ENCODE data around the gene ZFP90.

Gene ZFP90

GRCh38 chr16:68605746-68606145 is 66.7 kb downstream of the ZFP90 start:
- no peaks in the 10 kb centered on the region for H3K36me3 ChIP-seq (ENCODE audit: control insufficient read depth in 2 of 2, insufficient read depth in 1 of 2, low read length in 2 of 2)
- H3K9me3 ChIP-seq (ENCODE audit: control insufficient read depth, insufficient read depth, low read depth, low read length), result no peaks in the 10 kb centered on the region
- no peak for TF ChIP-seq ZNF426 (tag by site-specific recombination; IDR thresholded peaks at IDR 0.05)
- TF ChIP-seq ZNF660 (tag by site-specific recombination; IDR thresholded peaks at IDR 0.05), result no peak
- TF ChIP-seq ZNF169 (tag by site-specific recombination; IDR thresholded peaks at IDR 0.05), result no peak
- no peak for TF ChIP-seq HOXC10 (CRISPR knock-in tag; IDR thresholded peaks at IDR 0.05)
- no peak for TF ChIP-seq ZNF654 (tag by site-specific recombination; IDR thresholded peaks at IDR 0.05; ENCODE audit: low read depth)
- no peak for TF ChIP-seq GLI4 (tag by site-specific recombination; IDR thresholded peaks at IDR 0.05)
- TF ChIP-seq ZNF488 (tag by site-specific recombination; IDR thresholded peaks at IDR 0.05), result no peak
- no peak for TF ChIP-seq ZNF776 (tag by site-specific recombination; IDR thresholded peaks at IDR 0.05; ENCODE audit: borderline replicate concordance)
- TF ChIP-seq ZNF239 (tag by site-specific recombination; IDR thresholded peaks at IDR 0.05), result no peak
- TF ChIP-seq ZNF707 (tag by site-specific recombination; IDR thresholded peaks at IDR 0.05), result no peak
- TF ChIP-seq ZNF23 (tag by site-specific recombination; IDR thresholded peaks at IDR 0.05; ENCODE audit: borderline replicate concordance), result no peak
- TF ChIP-seq ZNF37A (tag by site-specific recombination; IDR thresholded peaks at IDR 0.05), result no peak
- TF ChIP-seq ZNF558 (tag by site-specific recombination; IDR thresholded peaks at IDR 0.05), result no peak
- no peak for TF ChIP-seq ZBTB48 (tag by site-specific recombination; IDR thresholded peaks at IDR 0.05)
- no peak for TF ChIP-seq ZBTB10 (tag by site-specific recombination; IDR thresholded peaks at IDR 0.05)
- TF ChIP-seq ZNF248 (tag by site-specific recombination; IDR thresholded peaks at IDR 0.05), result no peak
- TF ChIP-seq KLF9 (tag by site-specific recombination; IDR thresholded peaks at IDR 0.05; ENCODE audit: low read depth), result no peak
- no peak for TF ChIP-seq EGR2 (tag by site-specific recombination; IDR thresholded peaks at IDR 0.05; ENCODE audit: low read depth)
- no peak for TF ChIP-seq ZNF394 (tag by site-specific recombination; IDR thresholded peaks at IDR 0.05; ENCODE audit: borderline replicate concordance)
- TF ChIP-seq, protein P1, sequence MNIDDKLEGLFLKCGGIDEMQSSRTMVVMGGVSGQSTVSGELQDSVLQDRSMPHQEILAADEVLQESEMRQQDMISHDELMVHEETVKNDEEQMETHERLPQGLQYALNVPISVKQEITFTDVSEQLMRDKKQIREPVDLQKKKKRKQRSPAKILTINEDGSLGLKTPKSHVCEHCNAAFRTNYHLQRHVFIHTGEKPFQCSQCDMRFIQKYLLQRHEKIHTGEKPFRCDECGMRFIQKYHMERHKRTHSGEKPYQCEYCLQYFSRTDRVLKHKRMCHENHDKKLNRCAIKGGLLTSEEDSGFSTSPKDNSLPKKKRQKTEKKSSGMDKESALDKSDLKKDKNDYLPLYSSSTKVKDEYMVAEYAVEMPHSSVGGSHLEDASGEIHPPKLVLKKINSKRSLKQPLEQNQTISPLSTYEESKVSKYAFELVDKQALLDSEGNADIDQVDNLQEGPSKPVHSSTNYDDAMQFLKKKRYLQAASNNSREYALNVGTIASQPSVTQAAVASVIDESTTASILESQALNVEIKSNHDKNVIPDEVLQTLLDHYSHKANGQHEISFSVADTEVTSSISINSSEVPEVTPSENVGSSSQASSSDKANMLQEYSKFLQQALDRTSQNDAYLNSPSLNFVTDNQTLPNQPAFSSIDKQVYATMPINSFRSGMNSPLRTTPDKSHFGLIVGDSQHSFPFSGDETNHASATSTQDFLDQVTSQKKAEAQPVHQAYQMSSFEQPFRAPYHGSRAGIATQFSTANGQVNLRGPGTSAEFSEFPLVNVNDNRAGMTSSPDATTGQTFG (tag by site-specific recombination; IDR thresholded peaks at IDR 0.05; ENCODE audit: borderline replicate concordance), result no peak
- no peak overlapping the region for H3K4me3 ChIP-seq (ENCODE audit: low read depth, low read length)
- ChIA-PET POLR2A (no interaction called here), CTCF (interaction anchor here (0.6 kb wide), 2 partner anchors 91 to 518 kb away, joined by 3 to 4 read pairs; no protein-coding TSS in a partner anchor)
- H3K27ac ChIP-seq (ENCODE audit: extremely low read depth, low read depth, low read length), result no peak overlapping the region
- H3K4me1 ChIP-seq (ENCODE audit: control insufficient read depth, insufficient read depth, low read length), result no peaks in the 10 kb centered on the region

DNA sequence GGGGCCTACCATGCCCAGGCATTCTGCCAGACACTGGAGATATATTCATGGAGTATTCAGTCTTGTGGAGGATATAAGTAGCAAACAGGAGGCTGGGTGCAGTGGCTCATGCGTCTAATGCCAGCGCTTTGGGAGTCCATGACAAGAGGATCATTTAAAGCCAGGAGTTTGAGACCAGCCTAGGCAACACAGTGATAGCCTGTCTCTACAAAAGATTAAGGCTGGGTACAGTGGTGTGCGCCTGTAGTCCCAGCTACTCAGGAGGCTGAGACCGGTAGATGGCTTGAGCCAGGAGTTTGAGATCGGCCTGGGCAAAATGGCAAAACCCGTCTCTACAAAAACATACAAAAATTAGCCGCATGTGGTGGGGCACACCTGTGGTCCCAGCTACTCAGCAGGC is 68.4 kb downstream of the ZFP90 start:
- Histone ChIP-seq H3K4me3 (ENCODE audit: low read depth, low read length) (no peak overlapping the region), H3K36me3 (ENCODE audit: control insufficient read depth in 2 of 2, insufficient read depth in 1 of 2, low read length in 2 of 2) (no peaks in the 10 kb centered on the region), H3K27ac (ENCODE audit: extremely low read depth, low read depth, low read length) (no peak overlapping the region), H3K9me3 (ENCODE audit: control insufficient read depth, insufficient read depth, low read depth, low read length) (no peaks in the 10 kb centered on the region), H3K4me1 (ENCODE audit: control insufficient read depth, insufficient read depth, low read length) (no peaks in the 10 kb centered on the region)
- POLR2A ChIA-PET, result no interaction called here
- CTCF ChIA-PET, result no interaction called here
- TF ChIP-seq ZNF211 (tag by site-specific recombination; IDR thresholded peaks at IDR 0.05; ENCODE audit: low read depth) (no peak), ZNF121 (tag by site-specific recombination; IDR thresholded peaks at IDR 0.05) (no peak), ZBTB49 (tag by site-specific recombination; IDR thresholded peaks at IDR 0.05; ENCODE audit: low read depth) (no peak), ZFHX2 (tag by site-specific recombination; conservative IDR thresholded peaks at IDR 0.05) (no peak), ZNF621 (tag by site-specific recombination; IDR thresholded peaks at IDR 0.05) (no peak)

All from HEK293 (cell line).